Astrocyte (in vitro differentiated cells and primary cell): ENCODE results near the gene FLT1.

Experiments
- EZH2 ChIP-seq: IDR thresholded peaks from 2 replicates; pipeline ENCODE4 v1.6.1; 2012; ENCODE audit warnings: mild to moderate bottlenecking, low read length, inconsistent platforms; ENCODE audit not compliant: insufficient read depth
- TF ChIP-seq, protein P1 (sequence below): IDR thresholded peaks from 2 replicates; pipeline ENCODE4 v1.5.1; 2011; ENCODE audit warnings: low read depth, mild to moderate bottlenecking, inconsistent platforms, low read length, moderate library complexity; ENCODE audit not compliant: insufficient read depth

DNA sequence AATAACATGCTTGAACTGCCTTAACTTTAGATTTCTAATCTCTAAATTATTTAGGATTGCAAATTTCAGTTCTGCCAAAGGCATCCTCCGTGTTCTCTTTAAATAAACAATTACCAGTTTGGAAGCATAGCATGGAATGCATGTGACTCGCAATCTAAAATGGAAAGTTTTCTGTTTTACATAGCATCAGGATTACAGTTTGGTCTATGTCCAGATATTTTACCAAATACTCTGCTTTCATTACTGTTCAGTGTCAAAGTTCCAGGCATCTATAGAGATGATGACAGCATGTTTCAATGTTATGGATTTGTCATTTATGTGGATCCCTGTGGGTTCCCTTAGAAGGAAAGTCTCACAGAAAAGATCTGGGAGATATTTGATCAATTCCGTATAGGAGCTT, 16.8 kb downstream of the FLT1 start:
- TF ChIP-seq, protein P1, sequence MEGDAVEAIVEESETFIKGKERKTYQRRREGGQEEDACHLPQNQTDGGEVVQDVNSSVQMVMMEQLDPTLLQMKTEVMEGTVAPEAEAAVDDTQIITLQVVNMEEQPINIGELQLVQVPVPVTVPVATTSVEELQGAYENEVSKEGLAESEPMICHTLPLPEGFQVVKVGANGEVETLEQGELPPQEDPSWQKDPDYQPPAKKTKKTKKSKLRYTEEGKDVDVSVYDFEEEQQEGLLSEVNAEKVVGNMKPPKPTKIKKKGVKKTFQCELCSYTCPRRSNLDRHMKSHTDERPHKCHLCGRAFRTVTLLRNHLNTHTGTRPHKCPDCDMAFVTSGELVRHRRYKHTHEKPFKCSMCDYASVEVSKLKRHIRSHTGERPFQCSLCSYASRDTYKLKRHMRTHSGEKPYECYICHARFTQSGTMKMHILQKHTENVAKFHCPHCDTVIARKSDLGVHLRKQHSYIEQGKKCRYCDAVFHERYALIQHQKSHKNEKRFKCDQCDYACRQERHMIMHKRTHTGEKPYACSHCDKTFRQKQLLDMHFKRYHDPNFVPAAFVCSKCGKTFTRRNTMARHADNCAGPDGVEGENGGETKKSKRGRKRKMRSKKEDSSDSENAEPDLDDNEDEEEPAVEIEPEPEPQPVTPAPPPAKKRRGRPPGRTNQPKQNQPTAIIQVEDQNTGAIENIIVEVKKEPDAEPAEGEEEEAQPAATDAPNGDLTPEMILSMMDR, result no peak
- no peak for TF ChIP-seq EZH2
